CD14-positive monocyte (primary cell): Measurements from ENCODE around the gene ACSL3. TPM values are rescaled to one million over a fixed set of nuclear protein-coding genes. Genes with fewer than 3 reads are reported as not detected.
A peak's percentile ranks its signal among the peaks of the same experiment; 100 is the strongest.
"Not testable (repeated sequence)": the region's sequence is repeated elsewhere in the genome, so short reads cannot be mapped to it uniquely, and the experiment has no call there.

Experiments used
- DNase-seq, 3 donors: peaks; one replicate each; pipeline ENCODE4 v3.0.0-alpha.2; 2011 to 2022
- H2AFZ ChIP-seq: 2 replicates; pipeline ENCODE4 v1.6.0; 2012; ENCODE audit warnings: mild to moderate bottlenecking, low read depth, low read length, inconsistent platforms; ENCODE audit not compliant: insufficient read depth, poor library complexity, severe bottlenecking
- H3K27ac ChIP-seq, 2 donors: 1 replicate in 1 of 2; 2 replicates in 1 of 2; pipeline ENCODE4 v1.5.1; 2012 to 2013; ENCODE audit warnings: low read length in 2 of 2, control low read depth in 1 of 2, inconsistent platforms in 1 of 2, low read depth in 1 of 2, mild to moderate bottlenecking in 1 of 2
- H3K27me3 ChIP-seq, 2 donors: one replicate each; pipeline versions ENCODE4 v1.6.0 to v1.6.1; 2011 to 2013; ENCODE audit warnings: low read length in 2 of 2; ENCODE audit not compliant: control insufficient read depth in 2 of 2, insufficient read depth in 2 of 2
- H3K36me3 ChIP-seq, 2 donors: replicated peaks in 1 of 2; 1 replicate in 1 of 2; 2 replicates in 1 of 2; pipeline versions ENCODE4 v1.5.1 to v1.6.1; 2012 to 2013; ENCODE audit warnings: low read length in 2 of 2, control low read depth in 1 of 2, inconsistent platforms in 1 of 2, mild to moderate bottlenecking in 1 of 2; ENCODE audit not compliant: insufficient read depth in 2 of 2, control insufficient read depth in 1 of 2
- H3K4me1 ChIP-seq, 2 donors: 1 replicate in 1 of 2; 2 replicates in 1 of 2; pipeline versions ENCODE4 v1.5.1 to v1.6.1; 2012 to 2013; ENCODE audit warnings: low read length in 2 of 2, control low read depth in 1 of 2, inconsistent platforms in 1 of 2, mild to moderate bottlenecking in 1 of 2, moderate library complexity in 1 of 2; ENCODE audit not compliant: insufficient read depth in 2 of 2, control insufficient read depth in 1 of 2
- H3K4me2 ChIP-seq: replicated peaks from 2 replicates; pipeline ENCODE3; 2012; ENCODE audit warnings: low read length, moderate library complexity, mild to moderate bottlenecking; ENCODE audit not compliant: poor library complexity, severe bottlenecking; ENCODE audit errors: extremely low read depth
- H3K4me3 ChIP-seq, 3 experiments: fragments of 200-600 bp in 1 of 3; sonication (generic) in 1 of 3; replicated peaks in 1 of 3; 1 replicate in 2 of 3; 2 replicates in 1 of 3; pipeline ENCODE4 v1.5.1; 2011 to 2013; ENCODE audit warnings: low read length in 3 of 3, mild to moderate bottlenecking in 3 of 3, control low read depth in 2 of 3, low read depth in 2 of 3, inconsistent platforms in 1 of 3, moderate library complexity in 1 of 3
- H3K79me2 ChIP-seq: 2 replicates; pipeline ENCODE4 v1.6.0; 2012; ENCODE audit warnings: mild to moderate bottlenecking, control low read depth, inconsistent platforms, low read length, moderate library complexity; ENCODE audit not compliant: insufficient read depth
- H3K9ac ChIP-seq: 2 replicates; pipeline ENCODE4 v1.6.0; 2017; ENCODE audit warnings: low read length, mild to moderate bottlenecking; ENCODE audit not compliant: insufficient read depth, poor library complexity, severe bottlenecking
- H3K9me3 ChIP-seq, 2 donors: replicated peaks in 1 of 2; 1 replicate in 1 of 2; 2 replicates in 1 of 2; pipeline versions ENCODE4 v1.5.1 to v1.6.1; 2012 to 2013; ENCODE audit warnings: low read length in 2 of 2, control low read depth in 1 of 2; ENCODE audit not compliant: control insufficient read depth in 1 of 2, insufficient read depth in 1 of 2
- H4K20me1 ChIP-seq: 2 replicates; pipeline ENCODE4 v1.6.0; 2012; ENCODE audit warnings: mild to moderate bottlenecking, low read length, control low read depth, moderate library complexity; ENCODE audit not compliant: insufficient read depth
- H3K27ac Mint-ChIP-seq, 7 donors: one replicate each; pipeline ENCODE4 v1.8.0; 2020; ENCODE audit warnings: mild to moderate bottlenecking in 7 of 7, mixed read lengths in 7 of 7, moderate library complexity in 6 of 7, inconsistent platforms in 2 of 7
- H3K27me3 Mint-ChIP-seq, 3 donors: one replicate each; pipeline ENCODE4 v1.8.0; 2021 to 2022; ENCODE audit warnings: low read depth in 3 of 3, mild to moderate bottlenecking in 3 of 3, mixed read lengths in 3 of 3, moderate library complexity in 3 of 3, inconsistent platforms in 1 of 3
- H3K36me3 Mint-ChIP-seq, 2 donors: one replicate each; pipeline ENCODE4 v1.8.0; 2020; ENCODE audit warnings: mixed read lengths in 2 of 2, inconsistent platforms in 1 of 2, mild to moderate bottlenecking in 1 of 2
- H3K4me1 Mint-ChIP-seq: one replicate; pipeline ENCODE4 v1.8.0; 2020; ENCODE audit warnings: mild to moderate bottlenecking, mixed read lengths
- H3K4me3 Mint-ChIP-seq, 2 donors: one replicate each; pipeline ENCODE4 v1.8.0; 2020; ENCODE audit warnings: mild to moderate bottlenecking in 2 of 2, mixed read lengths in 2 of 2, moderate library complexity in 1 of 2
- H3K9me3 Mint-ChIP-seq, 7 donors: one replicate each; pipeline ENCODE4 v1.8.0; 2020 to 2022; ENCODE audit warnings: mixed read lengths in 7 of 7, mild to moderate bottlenecking in 6 of 7, moderate library complexity in 6 of 7, inconsistent platforms in 2 of 7
- WGBS: methylation state at CpG from one replicate; pipeline ENCODE4 v1.1.5; 2013; ENCODE audit warnings: missing lambda C conversion rate; ENCODE audit not compliant: insufficient coverage; 5-methylcytosine and 5-hydroxymethylcytosine counted together
- intact Hi-C, 2 donors: fragments of 100-400 bp; cut with micrococcal nuclease; formaldehyde crosslinking; loops; one replicate each; pipeline versions ENCODE4 v1.15.0 to v1.15.1; 2023
- polyA plus RNA-seq, 3 donors: library from polyadenylated mRNA; depleted of rRNA in 1 of 3; unstranded in 2 of 3; stranded (reverse) in 1 of 3; fragments of 300-500 nt in 2 of 3; fragments of >200 nt in 1 of 3; fragmentation: Illumina TruSeq in 2 of 3; gene quantifications; 1 replicate in 2 of 3; 2 replicates in 1 of 3; pipeline ENCODE4 v1.2.3, GENCODE V29; 2012 to 2021
- TF ChIP-seq, protein P1 (sequence below): fragments of 200-600 bp; IDR thresholded peaks from one replicate; pipeline ENCODE4 v1.8.0; 2022; ENCODE audit warnings: antibody characterized with exemption, mild to moderate bottlenecking

The ACSL3 gene
- polyA plus RNA-seq, 3 donors: 8.8 to 24.4 (median 19.9) TPM

- intact Hi-C loops: loop anchor here (5.0 kb wide), 1 partner anchor 35 kb away; no protein-coding TSS in a partner anchor
- peak overlapping the region; percentile 44 for H3K4me2 ChIP-seq
- no peaks in the 10 kb centered on the region for H3K9me3 ChIP-seq
- H3K9me3 Mint-ChIP-seq: no peaks in the 10 kb centered on the region
- no peaks in the 10 kb centered on the region for H3K36me3 Mint-ChIP-seq
- no peaks in the 10 kb centered on the region for H3K27me3 ChIP-seq
- peaks cover 46 to 52% of the 10 kb centered on the region in 2 donors for H3K4me1 ChIP-seq
- H3K27ac ChIP-seq: peak overlapping the region in 1 of 2 donors; percentile 59
- no peaks in the 10 kb centered on the region for H3K36me3 ChIP-seq
- no peaks in the 10 kb centered on the region for H3K79me2 ChIP-seq
- DNase-seq: peak; percentile 15 to 70 (median 44)
- WGBS: no CpG with 5 or more reads among the region's 3 CpGs
- TF ChIP-seq, protein P1, sequence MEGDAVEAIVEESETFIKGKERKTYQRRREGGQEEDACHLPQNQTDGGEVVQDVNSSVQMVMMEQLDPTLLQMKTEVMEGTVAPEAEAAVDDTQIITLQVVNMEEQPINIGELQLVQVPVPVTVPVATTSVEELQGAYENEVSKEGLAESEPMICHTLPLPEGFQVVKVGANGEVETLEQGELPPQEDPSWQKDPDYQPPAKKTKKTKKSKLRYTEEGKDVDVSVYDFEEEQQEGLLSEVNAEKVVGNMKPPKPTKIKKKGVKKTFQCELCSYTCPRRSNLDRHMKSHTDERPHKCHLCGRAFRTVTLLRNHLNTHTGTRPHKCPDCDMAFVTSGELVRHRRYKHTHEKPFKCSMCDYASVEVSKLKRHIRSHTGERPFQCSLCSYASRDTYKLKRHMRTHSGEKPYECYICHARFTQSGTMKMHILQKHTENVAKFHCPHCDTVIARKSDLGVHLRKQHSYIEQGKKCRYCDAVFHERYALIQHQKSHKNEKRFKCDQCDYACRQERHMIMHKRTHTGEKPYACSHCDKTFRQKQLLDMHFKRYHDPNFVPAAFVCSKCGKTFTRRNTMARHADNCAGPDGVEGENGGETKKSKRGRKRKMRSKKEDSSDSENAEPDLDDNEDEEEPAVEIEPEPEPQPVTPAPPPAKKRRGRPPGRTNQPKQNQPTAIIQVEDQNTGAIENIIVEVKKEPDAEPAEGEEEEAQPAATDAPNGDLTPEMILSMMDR: no peak
- peak overlapping the region; percentile 80 to 99 (median 95) for H3K27ac Mint-ChIP-seq
- no peak overlapping the region for H3K9ac ChIP-seq
- H4K20me1 ChIP-seq: no peaks in the 10 kb centered on the region
- H3K4me3 Mint-ChIP-seq: no peak overlapping the region
- H3K4me1 Mint-ChIP-seq: peaks cover 39% of the 10 kb centered on the region
- peak overlapping the region in 1 of 3 experiments; percentile 10 for H3K4me3 ChIP-seq
- H3K27me3 Mint-ChIP-seq: peaks cover 1 to 3% (median 2%) of the 10 kb centered on the region in 3 donors
- no peak overlapping the region for H2AFZ ChIP-seq
These were observed 18.2 kb upstream of the ACSL3 start for GRCh38 chr2:222842491-222843174.

- Histone ChIP-seq H3K4me2 (peak overlapping the region; percentile 74), H2AFZ (peak overlapping the region; percentile 67), H3K4me3 (peak overlapping the region; percentile 25 to 71 (median 37)), H4K20me1 (no peaks in the 10 kb centered on the region), H3K27me3 (no peaks in the 10 kb centered on the region), H3K9me3 (no peaks in the 10 kb centered on the region), H3K79me2 (no peaks in the 10 kb centered on the region), H3K27ac (peak overlapping the region; percentile 60 to 92), H3K4me1 (peaks cover 51 to 59% of the 10 kb centered on the region in 2 donors), H3K36me3 (no peaks in the 10 kb centered on the region), H3K9ac (peak overlapping the region; percentile 29)
- peak; percentile 85 to 95 (median 93) for DNase-seq
- H3K9me3 Mint-ChIP-seq: no peaks in the 10 kb centered on the region
- H3K27ac Mint-ChIP-seq: peak overlapping the region; percentile 95 to 99 (median 98)
- intact Hi-C loops: loop anchor here (5.0 kb wide), 1 partner anchor 37 kb away; no protein-coding TSS in a partner anchor
- H3K36me3 Mint-ChIP-seq: no peaks in the 10 kb centered on the region
- TF ChIP-seq, protein P1: no peak
- WGBS: 0% methylated on average over 5 of the region's 6 CpGs
- peaks cover 1 to 10% (median 3%) of the 10 kb centered on the region in 3 donors for H3K27me3 Mint-ChIP-seq
- peak overlapping the region; percentile 52 to 80 for H3K4me3 Mint-ChIP-seq
- peaks cover 45% of the 10 kb centered on the region for H3K4me1 Mint-ChIP-seq
These were observed 16.5 kb upstream of the ACSL3 start for GRCh38 chr2:222844323-222844722.

- peak overlapping the region in 1 of 3 experiments; percentile 71 for H3K4me3 ChIP-seq
These were observed 15.5 kb upstream of the ACSL3 start for GRCh38 chr2:222845314-222845713.

More at GRCh38 chr2:222845314-222845713, 15.5 kb upstream of the ACSL3 start:
- Histone ChIP-seq H3K4me1 (peaks cover 56 to 62% of the 10 kb centered on the region in 2 donors), H3K27ac (peak overlapping the region; percentile 69 to 92)
- H4K20me1 ChIP-seq, H3K27me3 ChIP-seq, H3K9me3 Mint-ChIP-seq, intact Hi-C loops, H2AFZ ChIP-seq, H3K36me3 ChIP-seq, H3K4me3 Mint-ChIP-seq, H3K9me3 ChIP-seq, H3K9ac ChIP-seq, H3K79me2 ChIP-seq, DNase-seq, H3K36me3 Mint-ChIP-seq, H3K4me2 ChIP-seq: not testable (repeated sequence)
- H3K27me3 Mint-ChIP-seq: peaks cover 1 to 10% (median 3%) of the 10 kb centered on the region in 3 donors
- peak overlapping the region; percentile 86 to 99 (median 97) for H3K27ac Mint-ChIP-seq
- 100% methylated on average over 1 of the region's 3 CpGs for WGBS
- H3K4me1 Mint-ChIP-seq: peaks cover 52% of the 10 kb centered on the region
